IMR-90 (cell line): ENCODE measurements around the gene CCDC28B. TPM values are rescaled to one million over a fixed set of nuclear protein-coding genes. Genes with fewer than 3 reads are reported as not detected.
A peak's percentile ranks its signal among the peaks of the same experiment; 100 is the strongest.

Source experiments
- ATAC-seq: fragments of 200-7000 bp; cut with Tn5 transposase; 2 replicates; pipeline ENCODE4 v1.9.1; 2020; ENCODE audit warnings: low read depth, mild to moderate bottlenecking, moderate library complexity
- BruUV-seq: library from RNA; stranded (reverse); fragments of 400-500 nt; replicated peaks from 2 replicates; lab custom pipeline; 2021; lab: Mats Ljungman, UMichigan
- CTCF ChIA-PET: fragments of 300-600 bp; formaldehyde crosslinking; extraction: SDS; loops from one replicate; lab custom pipeline; 2021; ENCODE audit warnings: antibody characterized with exemption; lab: Yijun Ruan, JAX
- POLR2A ChIA-PET: fragments of 300-600 bp; sonication (Branson Sonifier 250); formaldehyde crosslinking; loops from one replicate; lab custom pipeline; 2022; ENCODE audit warnings: antibody characterized with exemption; ENCODE audit not compliant: unreplicated experiment; lab: Charles Lee
- DNase-seq: peaks from one replicate; pipeline ENCODE4 v3.0.0; 2013
- H2AFZ ChIP-seq: replicated peaks from 2 replicates; pipeline ENCODE3; 2013; ENCODE audit warnings: low read length, mild to moderate bottlenecking; ENCODE audit not compliant: poor library complexity
- H2AK5ac ChIP-seq: 2 replicates; pipeline ENCODE4 v1.6.1; 2013; ENCODE audit warnings: low read depth, low read length, inconsistent platforms
- H2AK9ac ChIP-seq: replicated peaks from 2 replicates; pipeline ENCODE3; 2013; ENCODE audit warnings: mild to moderate bottlenecking, low read depth, low read length, moderate library complexity; ENCODE audit not compliant: poor library complexity
- H2BK120ac ChIP-seq: 2 replicates; pipeline ENCODE4 v1.6.1; 2013; ENCODE audit warnings: low read depth, low read length, inconsistent platforms
- H2BK15ac ChIP-seq: 3 replicates; pipeline ENCODE4 v1.6.1; 2013; ENCODE audit warnings: low read depth, low read length, inconsistent platforms
- H2BK20ac ChIP-seq: 2 replicates; pipeline ENCODE4 v1.6.1; 2013; ENCODE audit warnings: low read depth, mild to moderate bottlenecking, inconsistent platforms, low read length, moderate library complexity
- H2BK5ac ChIP-seq: 2 replicates; pipeline ENCODE4 v1.6.1; 2013; ENCODE audit warnings: mild to moderate bottlenecking, low read depth, low read length, inconsistent platforms; ENCODE audit not compliant: poor library complexity, severe bottlenecking
- H3K14ac ChIP-seq: replicated peaks from 2 replicates; pipeline ENCODE4 v1.6.1; 2013; ENCODE audit warnings: low read depth, low read length, inconsistent platforms
- H3K18ac ChIP-seq: 2 replicates; pipeline ENCODE4 v1.6.1; 2013; ENCODE audit warnings: low read depth, low read length, control low read depth
- H3K23ac ChIP-seq: 2 replicates; pipeline ENCODE4 v1.6.1; 2013; ENCODE audit warnings: low read depth, low read length, inconsistent platforms
- H3K27ac ChIP-seq: 2 replicates; pipeline ENCODE4 v1.5.1; 2013; ENCODE audit warnings: mild to moderate bottlenecking, control low read depth, low read length; ENCODE audit not compliant: insufficient read depth
- H3K27me3 ChIP-seq: 2 replicates; pipeline ENCODE4 v1.6.1; 2013; ENCODE audit warnings: low read length; ENCODE audit not compliant: control insufficient read depth, insufficient read depth
- H3K36me3 ChIP-seq: 2 replicates; pipeline ENCODE4 v1.6.1; 2013; ENCODE audit warnings: low read length, mixed read lengths; ENCODE audit not compliant: control insufficient read depth, insufficient read depth
- H3K4ac ChIP-seq: 2 replicates; pipeline ENCODE4 v1.6.1; 2013; ENCODE audit warnings: low read depth, low read length, inconsistent platforms
- H3K4me1 ChIP-seq: 2 replicates; pipeline ENCODE4 v1.6.1; 2013; ENCODE audit warnings: low read length, mixed read lengths; ENCODE audit not compliant: control insufficient read depth, insufficient read depth
- H3K4me2 ChIP-seq: 2 replicates; pipeline ENCODE4 v1.6.1; 2013; ENCODE audit warnings: low read depth, mild to moderate bottlenecking, control low read depth, low read length, moderate library complexity
- H3K4me3 ChIP-seq: 2 replicates; pipeline ENCODE4 v1.5.1; 2013; ENCODE audit warnings: low read depth, mild to moderate bottlenecking, control low read depth, low read length, moderate library complexity; ENCODE audit not compliant: insufficient read depth
- H3K56ac ChIP-seq: 2 replicates; pipeline ENCODE4 v1.6.1; 2013; ENCODE audit warnings: low read length, inconsistent platforms; ENCODE audit not compliant: insufficient read depth; ENCODE audit errors: extremely low read depth
- H3K79me1 ChIP-seq, 2 experiments: 2 replicates each; pipeline ENCODE4 v1.6.1; 2013; ENCODE audit warnings: low read length in 2 of 2, inconsistent platforms in 1 of 2, low read depth in 1 of 2
- H3K9ac ChIP-seq: 2 replicates; pipeline ENCODE4 v1.6.1; 2013; ENCODE audit warnings: low read depth, low read length, control low read depth
- H3K9me1 ChIP-seq: 2 replicates; pipeline ENCODE4 v1.6.1; 2013; ENCODE audit warnings: low read length, inconsistent platforms; ENCODE audit not compliant: insufficient read depth
- H3K9me3 ChIP-seq: 2 replicates; pipeline ENCODE4 v1.6.1; 2013; ENCODE audit warnings: low read length; ENCODE audit not compliant: control insufficient read depth, insufficient read depth
- H4K20me1 ChIP-seq: 2 replicates; pipeline ENCODE4 v1.6.1; 2013; ENCODE audit warnings: low read length, inconsistent platforms; ENCODE audit not compliant: insufficient read depth
- H4K5ac ChIP-seq: 2 replicates; pipeline ENCODE4 v1.6.1; 2013; ENCODE audit warnings: mild to moderate bottlenecking, low read depth, low read length, control low read depth
- H4K8ac ChIP-seq, 2 experiments: 2 replicates each; pipeline ENCODE4 v1.6.1; 2013; ENCODE audit warnings: low read depth in 2 of 2, low read length in 2 of 2, control low read depth in 1 of 2, inconsistent platforms in 1 of 2
- H4K91ac ChIP-seq: 2 replicates; pipeline ENCODE4 v1.6.1; 2013; ENCODE audit warnings: low read depth, low read length, inconsistent platforms; ENCODE audit not compliant: insufficient read depth
- POLR2A ChIP-seq: IDR thresholded peaks from 2 replicates; pipeline ENCODE4 v1.6.1; 2012; ENCODE audit warnings: mild to moderate bottlenecking, low read depth, low read length
- SMC3 ChIP-seq: fragments of 150-350 bp; IDR thresholded peaks from 2 replicates; pipeline ENCODE4 v1.6.1; 2016; ENCODE audit warnings: low read depth, mild to moderate bottlenecking, antibody characterized with exemption, low read length, moderate library complexity
- WGBS, 2 experiments: methylation state at CpG; one replicate each; pipeline versions ENCODE4 v1.1.5 to v1.1.7; 2013; ENCODE audit warnings: missing lambda C conversion rate in 2 of 2; ENCODE audit not compliant: insufficient read length in 1 of 2; ENCODE audit errors: extremely low coverage in 2 of 2; 5-methylcytosine and 5-hydroxymethylcytosine counted together
- dilution Hi-C: fragments of 300-500 bp; cut with HindIII; formaldehyde crosslinking; loops from one replicate; pipeline ENCODE4 v1.14.3; 2018; ENCODE audit warnings: low sequenced_read_pairs; ENCODE audit not compliant: unreplicated experiment
- in situ Hi-C: fragments of 300-500 bp; cut with MboI; formaldehyde crosslinking; loops from 3 replicates; pipeline ENCODE4 v1.14.3; 2019; ENCODE audit warnings: low sequenced_read_pairs, inconsistent platforms, mixed read lengths
- intact Hi-C: fragments of 100-400 bp; cut with micrococcal nuclease; formaldehyde crosslinking; loops from 2 replicates; pipeline ENCODE4 v1.10.0; 2022
- polyA plus RNA-seq, 3 experiments: library from polyadenylated mRNA; depleted of rRNA; stranded (reverse); fragments of >200 nt; gene quantifications; 2 replicates each; pipeline ENCODE4 v1.2.3, GENCODE V29; 2012; ENCODE audit warnings: low replicate concordance in 1 of 3
- total RNA-seq: library from RNA; depleted of rRNA; stranded (reverse); fragments of >200 nt; gene quantifications from 2 replicates; pipeline ENCODE4 v1.2.3, GENCODE V29; 2012

CCDC28B gene
- total and polyA plus RNA-seq, 2 of the 4 experiments (the other 2 are of a cell fraction), result 17.2 to 18.4 TPM

GRCh38 chr1:32194984-32195383 lies 5.4 kb upstream of the CCDC28B start:
- Histone ChIP-seq H3K4me1 (peaks cover 26% of the 10 kb centered on the region), H2AK9ac (no peak overlapping the region), H2AK5ac (no peak overlapping the region), H3K23ac (no peak overlapping the region), H3K36me3 (peaks cover 80% of the 10 kb centered on the region), H2BK120ac (no peak overlapping the region), H2BK15ac (no peak overlapping the region), H4K91ac (no peak overlapping the region), H4K8ac (no peak overlapping the region), H4K5ac (no peak overlapping the region), H2BK5ac (no peak overlapping the region), H2AFZ (no peak overlapping the region), H3K27ac (no peak overlapping the region), H3K4me3 (no peak overlapping the region), H3K79me1 (peaks cover 22 to 69% of the 10 kb centered on the region in 2 experiments), H3K14ac (no peak overlapping the region), H2BK20ac (no peak overlapping the region), H3K27me3 (no peaks in the 10 kb centered on the region), H3K9me1 (peaks cover 13% of the 10 kb centered on the region; the same call in 1 of the 2 replicates), H3K9ac (no peak overlapping the region), H3K9me3 (no peaks in the 10 kb centered on the region), H3K4ac (no peak overlapping the region), H3K18ac (no peak overlapping the region), H3K4me2 (no peak overlapping the region), H3K56ac (no peak overlapping the region), H4K20me1 (peaks cover 23% of the 10 kb centered on the region)
- CTCF ChIA-PET, result no interaction called here
- BruUV-seq, result no TSS peak
- POLR2A ChIA-PET, result no interaction called here
- DNase-seq (no peak), ATAC-seq (no peak)
- intact Hi-C loops (no loop called here), dilution Hi-C loops (no loop called here), in situ Hi-C loops (no loop called here)
- 100% methylated on average over 5 of the region's 6 CpGs; no CpG with 5 or more reads in 1 of the 2 experiments for WGBS, 2 experiments
- TF ChIP-seq SMC3, result no peak
- 0 out of 2 replicates have a peak, but pooled peaks have one; percentile 5 for TF ChIP-seq POLR2A
